A549 (cell line): ENCODE measurements around the gene NRDE2. TPM values are rescaled to one million over a fixed set of nuclear protein-coding genes. Genes with fewer than 3 reads are reported as not detected.

ENCODE experiments used
- ATAC-seq, 2 experiments: fragments of 200-7000 bp in 1 of 2; fragments of >200 bp in 1 of 2; cut with Nextera tagmentation in 1 of 2; cut with Tn5 transposase in 1 of 2; 3 replicates each; pipeline versions ENCODE4 v1.8.0 to v1.9.1; 2018 to 2020; ENCODE audit warnings: mild to moderate bottlenecking in 1 of 2, moderate library complexity in 1 of 2
- CTCF ChIA-PET: fragments of 300-600 bp; sonication (Branson Sonifier 250); formaldehyde crosslinking; extraction: SDS; loops from one replicate; lab custom pipeline; 2021; ENCODE audit warnings: antibody characterized with exemption, inconsistent platforms; lab: Yijun Ruan, JAX
- POLR2A ChIA-PET: fragments of 350-600 bp; formaldehyde crosslinking; extraction: SDS; loops from one replicate; lab custom pipeline; 2021; ENCODE audit warnings: antibody characterized with exemption, inconsistent platforms; lab: Yijun Ruan, JAX
- DNase-seq, 2 experiments: peaks; one replicate each; pipeline versions ENCODE4 v3.0.0 to v3.0.0-alpha.2; 2011 to 2016; ENCODE audit warnings: low read depth in 1 of 2, low spot score in 1 of 2
- FAIRE-seq: peaks from 2 replicates; lab custom pipeline; 2011; peaks lifted over from hg19 to GRCh38; lab: Jason Lieb, UNC
- H3K27ac ChIP-seq, 2 experiments: fragments of >200 bp; sonication (Bioruptor Twin); formaldehyde crosslinking; 3 replicates each; pipeline ENCODE4 v1.5.1; 2016 to 2017
- H3K4me1 ChIP-seq: fragments of >200 bp; sonication (Bioruptor Twin); formaldehyde crosslinking; 3 replicates; pipeline ENCODE4 v1.6.1; 2016
- H3K4me2 ChIP-seq: fragments of >200 bp; sonication (Bioruptor Twin); formaldehyde crosslinking; 3 replicates; pipeline ENCODE4 v1.6.1; 2016
- H3K4me3 ChIP-seq: fragments of >200 bp; sonication (Bioruptor Twin); formaldehyde crosslinking; 3 replicates; pipeline ENCODE4 v1.5.1; 2016
- H3K9me3 ChIP-seq: fragments of >200 bp; sonication (Bioruptor Twin); formaldehyde crosslinking; 3 replicates; pipeline ENCODE4 v1.6.1; 2016
- ATOH8 ChIP-seq: fragments of 250-450 bp; sonication (Bioruptor Pico); IDR thresholded peaks from 2 replicates; pipeline ENCODE4 v1.5.0; 2020; ENCODE audit warnings: low read depth, mild to moderate bottlenecking, moderate library complexity
- BHLHE40 ChIP-seq: IDR thresholded peaks from 2 replicates; pipeline ENCODE4 v1.6.1; 2012; ENCODE audit warnings: low read depth, low read length, inconsistent platforms
- CTCF ChIP-seq: fragments of >200 bp; sonication (Bioruptor Twin); formaldehyde crosslinking; IDR thresholded peaks from 3 replicates; pipeline ENCODE4 v1.5.1; 2016
- FOSL2 ChIP-seq, 2 experiments: fragments of 450-650 bp in 1 of 2; fragments of >200 bp in 1 of 2; sonication (Bioruptor Twin) in 1 of 2; formaldehyde crosslinking; IDR thresholded peaks; 2 replicates each; pipeline versions ENCODE4 v1.5.0 to v1.6.1; 2016 to 2020; ENCODE audit warnings: mild to moderate bottlenecking in 1 of 2, moderate library complexity in 1 of 2
- HDAC2 ChIP-seq: fragments of 200-600 bp; sonication (generic); IDR thresholded peaks from 2 replicates; pipeline ENCODE4 v1.6.1; 2016
- HES2 ChIP-seq: fragments of >200 bp; sonication (Bioruptor Twin); formaldehyde crosslinking; IDR thresholded peaks from 2 replicates; pipeline ENCODE4 v1.6.1; 2016
- HEYL ChIP-seq: fragments of 250-450 bp; sonication (Bioruptor Pico); IDR thresholded peaks from 2 replicates; pipeline ENCODE4 v1.8.0; 2021; ENCODE audit warnings: mild to moderate bottlenecking, moderate library complexity
- HOXB13 ChIP-seq: fragments of 250-450 bp; sonication (Bioruptor Pico); IDR thresholded peaks from 2 replicates; pipeline ENCODE4 v1.5.0; 2020; ENCODE audit warnings: low read depth, mild to moderate bottlenecking, moderate library complexity
- HOXB5 ChIP-seq: fragments of 250-450 bp; sonication (Bioruptor Pico); IDR thresholded peaks from 2 replicates; pipeline ENCODE4 v1.5.0; 2020; ENCODE audit warnings: mild to moderate bottlenecking, moderate library complexity
- JUNB ChIP-seq: fragments of >200 bp; sonication (Bioruptor Twin); formaldehyde crosslinking; IDR thresholded peaks from 2 replicates; pipeline ENCODE4 v1.6.1; 2016
- NFE2L2 ChIP-seq: fragments of 150-350 bp; conservative IDR thresholded peaks from 2 replicates; pipeline ENCODE4 v1.6.1; 2014; ENCODE audit warnings: low read length
- PBX3 ChIP-seq: IDR thresholded peaks from 2 replicates; pipeline ENCODE4 v1.6.1; 2012
- POLR2AphosphoS2 ChIP-seq: conservative IDR thresholded peaks from 2 replicates; pipeline ENCODE4 v1.6.1; 2012; ENCODE audit warnings: low read length, improper control_type of control experiment, inconsistent platforms
- RCOR1 ChIP-seq: fragments of 150-350 bp; IDR thresholded peaks from 2 replicates; pipeline ENCODE4 v1.6.1; 2014; ENCODE audit warnings: antibody characterized with exemption, low read length, low read depth
- REST ChIP-seq: fragments of 200-600 bp; sonication (generic); IDR thresholded peaks from 2 replicates; pipeline ENCODE4 v1.6.1; 2016; ENCODE audit warnings: antibody characterized with exemption, mild to moderate bottlenecking, moderate library complexity
- SREBF2 ChIP-seq: fragments of 450-650 bp; IDR thresholded peaks from 2 replicates; pipeline ENCODE4 v1.6.1; 2014; ENCODE audit warnings: mild to moderate bottlenecking, moderate library complexity
- ZFP36 ChIP-seq: fragments of 450-650 bp; IDR thresholded peaks from 2 replicates; pipeline ENCODE4 v1.6.1; 2014; ENCODE audit warnings: borderline replicate concordance; ENCODE audit not compliant: partially characterized antibody
- WGBS: methylation state at CpG from one replicate; pipeline ENCODE4 v1.1.6; 2017; ENCODE audit errors: missing lambda C conversion rate; 5-methylcytosine and 5-hydroxymethylcytosine counted together
- polyA plus RNA-seq, 4 experiments: library from polyadenylated mRNA; depleted of rRNA in 3 of 4; stranded (reverse); fragments of >200 nt; fragmentation: RNase III in 1 of 4; extraction: RNeasy Plus Mini Kit Qiagen cat#74134 plus additional on column Dnase treatment in 1 of 4; gene quantifications; 2 replicates in 3 of 4; 3 replicates in 1 of 4; pipeline ENCODE4 v1.2.3, GENCODE V29; 2011 to 2017

NRDE2 gene
- polyA plus RNA-seq, 2 of the 4 experiments (the other 2 are of a cell fraction) = 11.6 to 12.7 TPM

GRCh38 chr14:90272523-90272922 is 59.2 kb downstream of the NRDE2 start:
- ChIA-PET CTCF (no interaction called here), POLR2A (no interaction called here)
- ATAC-seq = no peak
- H3K9me3 ChIP-seq = no peaks in the 10 kb centered on the region
- no peak overlapping the region for H3K4me3 ChIP-seq
- WGBS = 88% methylated on average over 10 of the region's 10 CpGs
- no peak for DNase-seq
- TF ChIP-seq POLR2AphosphoS2 = 0 out of 2 replicates have a peak, but pooled peaks have one; percentile 61
- no peak for TF ChIP-seq BHLHE40
- H3K27ac ChIP-seq = no peak overlapping the region
- FAIRE-seq = no peak
- no peaks in the 10 kb centered on the region for H3K4me1 ChIP-seq
- H3K4me2 ChIP-seq = no peak overlapping the region

GRCh38 chr14:90268420-90268819 is 63.3 kb downstream of the NRDE2 start:
- no peak for DNase-seq
- ChIA-PET CTCF (interaction anchor here (0.9 to 2.0 kb wide), 2 partner anchors 21 to 33 kb away, joined by 3 to 5 read pairs; no protein-coding TSS in a partner anchor), POLR2A (no interaction called here)
- Histone ChIP-seq H3K4me3 (no peak overlapping the region), H3K4me1 (no peaks in the 10 kb centered on the region), H3K4me2 (no peak overlapping the region), H3K9me3 (no peaks in the 10 kb centered on the region), H3K27ac (no peak overlapping the region)
- no peak for FAIRE-seq
- WGBS = 90% methylated on average over 4 of the region's 4 CpGs
- no peak; a peak in 1 of 6 replicates for ATAC-seq
- TF ChIP-seq HDAC2 (no peak), PBX3 (no peak), SREBF2 (no peak), HEYL (CRISPR knock-in tag) (no peak), ZFP36 (no peak), HOXB13 (CRISPR knock-in tag) (no peak), HES2 (no peak), REST (no peak), HOXB5 (CRISPR knock-in tag) (no peak), CTCF (no peak), JUNB (no peak), FOSL2 (IDR thresholded peaks at IDR 0.05) (no peak), FOSL2 (CRISPR knock-in tag; IDR thresholded peaks at IDR 0.05) (no peak), RCOR1 (no peak), ATOH8 (CRISPR knock-in tag) (no peak), NFE2L2 (no peak)
